Panc1 (cell line): ENCODE results near the gene POLDIP2. TPM values are rescaled to one million over a fixed set of nuclear protein-coding genes. Genes with fewer than 3 reads are reported as not detected.

ENCODE experiments used
- ATAC-seq: fragments of 200-7000 bp; cut with Tn5 transposase; 2 replicates; pipeline ENCODE4 v1.9.1; 2020; ENCODE audit warnings: mild to moderate bottlenecking, moderate library complexity
- BruUV-seq: library from RNA; stranded (reverse); fragments of 400-500 nt; replicated peaks from 2 replicates; lab custom pipeline; 2021; lab: Mats Ljungman, UMichigan
- CTCF ChIA-PET: fragments of 300-600 bp; sonication (Branson Sonifier 250); formaldehyde crosslinking; loops from one replicate; lab custom pipeline; 2022; ENCODE audit warnings: antibody characterized with exemption; lab: Charles Lee
- POLR2A ChIA-PET: fragments of 300-600 bp; sonication (Branson Sonifier 250); formaldehyde crosslinking; loops from one replicate; lab custom pipeline; 2022; ENCODE audit warnings: antibody characterized with exemption; lab: Charles Lee
- DNase-seq: peaks from one replicate; pipeline ENCODE4 v3.0.0-alpha.2; 2010; ENCODE audit warnings: low read depth, low spot score
- H3K27ac ChIP-seq: 2 replicates; pipeline ENCODE4 v1.5.1; 2011; ENCODE audit warnings: mild to moderate bottlenecking, low read length, inconsistent platforms
- H3K27me3 ChIP-seq: fragments of 200-500 bp; sonication (Bioruptor generic); 2 replicates; pipeline ENCODE4 v1.6.0; 2014; ENCODE audit warnings: low read length, inconsistent platforms; ENCODE audit not compliant: control insufficient read depth, insufficient read depth
- H3K36me3 ChIP-seq: fragments of 200-500 bp; sonication (Bioruptor generic); 2 replicates; pipeline ENCODE4 v1.5.1; 2014; ENCODE audit warnings: inconsistent platforms, mild to moderate bottlenecking, low read length, moderate library complexity; ENCODE audit not compliant: control insufficient read depth, insufficient read depth
- H3K4me1 ChIP-seq: 2 replicates; pipeline ENCODE4 v1.5.1; 2011; ENCODE audit warnings: inconsistent platforms, mild to moderate bottlenecking, low read length, moderate library complexity; ENCODE audit not compliant: control insufficient read depth, insufficient read depth
- H3K4me3 ChIP-seq, 2 experiments: 2 replicates each; pipeline ENCODE4 v1.5.1; 2011 to 2012; ENCODE audit warnings: low read depth in 2 of 2, low read length in 2 of 2, mild to moderate bottlenecking in 2 of 2, inconsistent platforms in 1 of 2, moderate library complexity in 1 of 2
- H3K9me3 ChIP-seq: fragments of 200-500 bp; sonication (Bioruptor generic); 2 replicates; pipeline ENCODE4 v1.5.1; 2014; ENCODE audit warnings: low read depth, mild to moderate bottlenecking, inconsistent platforms, low read length, moderate library complexity; ENCODE audit not compliant: control insufficient read depth, insufficient read depth
- POLR2AphosphoS5 ChIP-seq: IDR thresholded peaks from 2 replicates; pipeline ENCODE4 v1.6.1; 2012; ENCODE audit warnings: mild to moderate bottlenecking, low read depth, low read length, moderate library complexity
- SIN3A ChIP-seq: IDR thresholded peaks from 2 replicates; pipeline ENCODE4 v1.6.1; 2012; ENCODE audit warnings: low read depth, mild to moderate bottlenecking, low read length, moderate library complexity, borderline replicate concordance; ENCODE audit not compliant: insufficient read depth
- TCF7L2 ChIP-seq: IDR thresholded peaks from 2 replicates; pipeline ENCODE4 v1.6.1; 2011; ENCODE audit warnings: mild to moderate bottlenecking, low read depth, low read length, inconsistent platforms
- in situ Hi-C: cut with HindIII; loops from 2 replicates; pipeline ENCODE4 v1.10.0; 2016; ENCODE audit warnings: low sequenced_read_pairs, low pct_unique_long_range_greater_than_20kb
- intact Hi-C: fragments of 100-400 bp; cut with micrococcal nuclease; formaldehyde crosslinking; loops from one replicate; pipeline ENCODE4 v1.10.0; 2022; ENCODE audit not compliant: unreplicated experiment
- total RNA-seq: library from RNA; stranded (reverse); gene quantifications from one replicate; pipeline ENCODE4 v1.2.1, GENCODE V29; 2021; ENCODE audit not compliant: unreplicated experiment
- TF ChIP-seq, protein P1 (sequence below), 2 experiments: IDR thresholded peaks; 2 replicates each; pipeline ENCODE4 v1.6.1; 2011 to 2012; ENCODE audit warnings: low read depth in 2 of 2, control low read depth in 1 of 2, low read length in 1 of 2, mild to moderate bottlenecking in 1 of 2, moderate library complexity in 1 of 2; ENCODE audit not compliant: insufficient read depth in 1 of 2
- TF ChIP-seq, protein P2 (sequence below): fragments of 450-650 bp; IDR thresholded peaks from 2 replicates; pipeline ENCODE4 v1.5.1; 2017; ENCODE audit warnings: mild to moderate bottlenecking

Gene POLDIP2
- total RNA-seq, 1 experiment from 2014 or later, result 175 TPM

DNA sequence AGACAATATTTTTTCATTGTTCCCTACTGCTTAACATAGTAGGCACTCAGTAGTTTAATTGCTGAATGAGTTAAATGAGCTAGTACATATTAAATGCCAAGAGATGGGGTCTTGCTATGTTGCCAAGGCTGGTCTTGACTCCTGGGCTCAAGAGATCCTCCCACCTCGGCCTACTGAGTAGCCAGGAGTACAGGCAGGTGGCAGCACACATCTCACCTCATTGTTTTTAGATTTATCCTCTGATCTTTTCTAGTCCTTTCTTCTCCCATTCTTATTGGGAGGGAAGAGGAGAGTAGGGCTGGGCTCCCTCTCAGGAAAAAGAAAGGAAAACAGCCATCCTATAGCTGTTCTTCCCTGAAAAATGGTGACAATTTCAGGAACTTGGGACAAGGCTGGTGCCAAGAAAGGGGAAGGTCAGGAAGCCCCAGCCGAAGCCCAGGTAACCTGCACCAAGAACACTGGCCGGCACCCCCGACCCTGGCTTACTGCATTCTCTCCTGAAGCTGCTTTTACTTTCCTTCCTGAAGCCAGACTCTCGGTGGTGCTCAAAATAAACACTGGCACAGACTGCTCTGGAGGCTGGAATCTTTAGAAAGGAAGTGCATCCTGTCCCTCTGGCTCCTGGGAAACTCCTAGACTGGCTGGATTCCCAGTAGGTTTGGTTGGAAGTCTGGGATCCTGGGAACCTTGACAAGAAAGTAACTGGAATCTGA lies 19.1 kb downstream of the POLDIP2 start:
- peaks cover 27% of the 10 kb centered on the region for H3K4me1 ChIP-seq
- intact Hi-C loops (no loop called here), in situ Hi-C loops (no loop called here)
- H3K27ac ChIP-seq, result peak overlapping the region; percentile 40
- TF ChIP-seq, protein P1, sequence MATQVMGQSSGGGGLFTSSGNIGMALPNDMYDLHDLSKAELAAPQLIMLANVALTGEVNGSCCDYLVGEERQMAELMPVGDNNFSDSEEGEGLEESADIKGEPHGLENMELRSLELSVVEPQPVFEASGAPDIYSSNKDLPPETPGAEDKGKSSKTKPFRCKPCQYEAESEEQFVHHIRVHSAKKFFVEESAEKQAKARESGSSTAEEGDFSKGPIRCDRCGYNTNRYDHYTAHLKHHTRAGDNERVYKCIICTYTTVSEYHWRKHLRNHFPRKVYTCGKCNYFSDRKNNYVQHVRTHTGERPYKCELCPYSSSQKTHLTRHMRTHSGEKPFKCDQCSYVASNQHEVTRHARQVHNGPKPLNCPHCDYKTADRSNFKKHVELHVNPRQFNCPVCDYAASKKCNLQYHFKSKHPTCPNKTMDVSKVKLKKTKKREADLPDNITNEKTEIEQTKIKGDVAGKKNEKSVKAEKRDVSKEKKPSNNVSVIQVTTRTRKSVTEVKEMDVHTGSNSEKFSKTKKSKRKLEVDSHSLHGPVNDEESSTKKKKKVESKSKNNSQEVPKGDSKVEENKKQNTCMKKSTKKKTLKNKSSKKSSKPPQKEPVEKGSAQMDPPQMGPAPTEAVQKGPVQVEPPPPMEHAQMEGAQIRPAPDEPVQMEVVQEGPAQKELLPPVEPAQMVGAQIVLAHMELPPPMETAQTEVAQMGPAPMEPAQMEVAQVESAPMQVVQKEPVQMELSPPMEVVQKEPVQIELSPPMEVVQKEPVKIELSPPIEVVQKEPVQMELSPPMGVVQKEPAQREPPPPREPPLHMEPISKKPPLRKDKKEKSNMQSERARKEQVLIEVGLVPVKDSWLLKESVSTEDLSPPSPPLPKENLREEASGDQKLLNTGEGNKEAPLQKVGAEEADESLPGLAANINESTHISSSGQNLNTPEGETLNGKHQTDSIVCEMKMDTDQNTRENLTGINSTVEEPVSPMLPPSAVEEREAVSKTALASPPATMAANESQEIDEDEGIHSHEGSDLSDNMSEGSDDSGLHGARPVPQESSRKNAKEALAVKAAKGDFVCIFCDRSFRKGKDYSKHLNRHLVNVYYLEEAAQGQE (IDR thresholded peaks at IDR 0.05; ENCODE audit: insufficient read depth in 1 of 2, low read depth in 2 of 2, low read length in 1 of 2), result no peak
- TF ChIP-seq SIN3A (no peak), POLR2AphosphoS5 (no peak), TCF7L2 (no peak)
- TF ChIP-seq, protein P2, sequence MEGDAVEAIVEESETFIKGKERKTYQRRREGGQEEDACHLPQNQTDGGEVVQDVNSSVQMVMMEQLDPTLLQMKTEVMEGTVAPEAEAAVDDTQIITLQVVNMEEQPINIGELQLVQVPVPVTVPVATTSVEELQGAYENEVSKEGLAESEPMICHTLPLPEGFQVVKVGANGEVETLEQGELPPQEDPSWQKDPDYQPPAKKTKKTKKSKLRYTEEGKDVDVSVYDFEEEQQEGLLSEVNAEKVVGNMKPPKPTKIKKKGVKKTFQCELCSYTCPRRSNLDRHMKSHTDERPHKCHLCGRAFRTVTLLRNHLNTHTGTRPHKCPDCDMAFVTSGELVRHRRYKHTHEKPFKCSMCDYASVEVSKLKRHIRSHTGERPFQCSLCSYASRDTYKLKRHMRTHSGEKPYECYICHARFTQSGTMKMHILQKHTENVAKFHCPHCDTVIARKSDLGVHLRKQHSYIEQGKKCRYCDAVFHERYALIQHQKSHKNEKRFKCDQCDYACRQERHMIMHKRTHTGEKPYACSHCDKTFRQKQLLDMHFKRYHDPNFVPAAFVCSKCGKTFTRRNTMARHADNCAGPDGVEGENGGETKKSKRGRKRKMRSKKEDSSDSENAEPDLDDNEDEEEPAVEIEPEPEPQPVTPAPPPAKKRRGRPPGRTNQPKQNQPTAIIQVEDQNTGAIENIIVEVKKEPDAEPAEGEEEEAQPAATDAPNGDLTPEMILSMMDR, result no peak
- DNase-seq (no peak), ATAC-seq (no peak)
- no peaks in the 10 kb centered on the region; the same call in 1 of the 2 replicates for H3K36me3 ChIP-seq
- BruUV-seq, result no TSS peak
- POLR2A ChIA-PET, result interaction anchor here (0.5 kb wide), 1 partner anchor 107 kb away, joined by 6 read pairs; no protein-coding TSS in a partner anchor
- no peaks in the 10 kb centered on the region for H3K9me3 ChIP-seq
- no peak overlapping the region for H3K4me3 ChIP-seq
- no peaks in the 10 kb centered on the region for H3K27me3 ChIP-seq
- CTCF ChIA-PET, result no interaction called here

DNA sequence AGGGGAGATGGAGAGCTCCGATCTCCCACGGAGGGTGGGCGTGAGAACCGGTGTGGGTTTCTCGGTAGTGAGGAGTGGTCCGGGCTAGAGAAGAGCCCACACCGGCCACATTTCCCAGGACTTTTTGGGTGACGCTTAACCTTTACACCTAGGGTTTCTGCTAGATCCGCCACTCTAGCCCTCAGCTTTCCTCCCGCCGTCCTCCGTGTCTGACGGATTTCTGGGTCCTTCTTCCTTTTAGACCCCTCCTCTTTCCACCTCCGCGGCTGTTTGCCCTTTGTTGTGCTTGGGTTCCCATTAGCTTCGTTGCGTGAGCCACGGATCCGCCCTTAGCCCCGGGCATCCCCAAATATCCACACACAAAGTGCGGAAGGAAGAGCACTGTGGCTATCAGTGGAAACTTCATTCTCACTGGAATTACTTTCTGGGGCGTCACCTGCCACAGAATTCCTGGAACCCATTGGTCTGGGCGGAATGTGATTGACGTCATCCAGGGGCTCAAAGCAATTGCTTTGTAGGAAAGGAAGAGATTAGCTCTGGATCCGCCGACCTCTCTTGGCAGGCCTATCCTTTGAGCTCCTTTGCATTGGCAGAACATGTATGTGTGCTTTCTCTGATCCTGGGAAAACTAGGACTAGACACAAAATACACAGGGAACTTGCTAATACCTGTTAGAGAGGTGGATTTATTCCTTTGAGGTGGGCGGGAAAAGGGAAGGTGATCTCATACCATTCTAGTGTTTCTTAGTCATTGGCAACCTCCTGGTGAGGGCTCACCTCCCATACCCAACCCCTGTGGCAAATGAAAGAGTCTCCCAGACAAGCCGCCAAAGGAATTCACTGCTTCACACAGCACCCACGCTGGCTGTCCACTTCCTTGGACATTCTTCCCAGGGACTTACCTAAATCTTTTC lies 21.1 kb downstream of the POLDIP2 start:
- ChIA-PET POLR2A (interaction anchor here (0.5 to 2.0 kb wide), 8 partner anchors 9 to 862 kb away, joined by 3 to 11 read pairs (median 6); partner anchors contain the start of genes POLDIP2 and TMEM97), CTCF (interaction anchor here (0.9 to 1.5 kb wide), 3 partner anchors 11 to 103 kb away, joined by 4 to 5 read pairs (median 5); no protein-coding TSS in a partner anchor)
- peaks cover 27% of the 10 kb centered on the region for H3K4me1 ChIP-seq
- peak overlapping the region; percentile 94 for H3K27ac ChIP-seq
- ATAC-seq (0 out of 2 replicates have a peak, but pooled peaks have one; percentile 2), DNase-seq (no peak)
- in situ Hi-C loops, result no loop called here
- no peak for TF ChIP-seq TCF7L2
- TF ChIP-seq, protein P1 (IDR thresholded peaks at IDR 0.05; ENCODE audit: insufficient read depth in 1 of 2, low read depth in 2 of 2, low read length in 1 of 2), result no peak
- TF ChIP-seq, protein P2, result no peak
- no peak for TF ChIP-seq POLR2AphosphoS5
- TF ChIP-seq SIN3A, result no peak
- no peaks in the 10 kb centered on the region for H3K9me3 ChIP-seq
- intact Hi-C loops, result no loop called here
- H3K4me3 ChIP-seq, result peak overlapping the region; percentile 87 to 95
- TSS peak; percentile 75 for BruUV-seq
- H3K36me3 ChIP-seq, result no peaks in the 10 kb centered on the region; the same call in 1 of the 2 replicates
- no peaks in the 10 kb centered on the region for H3K27me3 ChIP-seq
